Medulla oblongata (tissue), 1 donor: ENCODE measurements around the gene GABBR2.
A peak's percentile ranks its signal among the peaks of the same experiment; 100 is the strongest.

Source experiments
- DNase-seq: peaks from one replicate; pipeline ENCODE4 v3.0.0-alpha.2; 2015; ENCODE audit errors: extremely low spot score

GABBR2 gene

DNA sequence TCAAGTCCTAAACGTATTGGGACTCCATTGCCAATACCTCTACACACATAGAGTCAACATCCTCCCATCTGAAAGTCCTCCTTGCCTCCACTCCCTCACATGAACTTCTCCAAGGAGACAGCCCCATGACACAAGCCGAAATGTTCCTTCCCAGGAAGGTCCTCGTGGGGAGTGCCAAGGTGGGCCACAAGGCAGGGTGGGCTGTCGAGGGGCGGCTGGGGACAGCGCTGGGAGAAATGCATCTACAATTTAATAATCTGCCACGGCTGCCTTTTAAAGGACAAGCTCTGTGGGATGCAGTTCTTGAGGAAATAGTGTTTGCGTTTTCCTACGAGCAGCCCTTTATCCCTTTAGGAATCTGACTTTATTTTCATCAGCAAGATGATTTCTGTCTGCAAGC lies 138.7 kb downstream of the GABBR2 start:
- DNase-seq = no peak

DNA sequence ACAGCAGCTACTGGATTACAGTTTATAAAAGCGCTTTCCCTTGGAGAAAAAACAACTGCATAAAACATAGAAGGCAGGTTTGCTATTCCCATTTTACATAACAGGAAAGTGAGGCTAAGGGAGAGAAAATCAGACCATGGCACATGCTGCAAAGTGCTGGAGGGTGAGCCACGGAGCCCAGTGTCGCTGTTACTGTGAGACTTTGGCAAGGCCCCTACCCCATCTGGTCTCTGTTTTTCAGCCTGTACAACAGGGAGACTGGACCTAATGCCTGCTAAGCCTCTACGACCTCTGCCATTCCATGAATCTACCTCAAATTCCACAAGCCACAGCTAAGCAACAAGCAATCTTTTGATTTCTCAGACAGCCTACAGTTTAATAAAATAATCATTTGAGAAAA lies 139.2 kb downstream of the GABBR2 start:
- DNase-seq = no peak

DNA sequence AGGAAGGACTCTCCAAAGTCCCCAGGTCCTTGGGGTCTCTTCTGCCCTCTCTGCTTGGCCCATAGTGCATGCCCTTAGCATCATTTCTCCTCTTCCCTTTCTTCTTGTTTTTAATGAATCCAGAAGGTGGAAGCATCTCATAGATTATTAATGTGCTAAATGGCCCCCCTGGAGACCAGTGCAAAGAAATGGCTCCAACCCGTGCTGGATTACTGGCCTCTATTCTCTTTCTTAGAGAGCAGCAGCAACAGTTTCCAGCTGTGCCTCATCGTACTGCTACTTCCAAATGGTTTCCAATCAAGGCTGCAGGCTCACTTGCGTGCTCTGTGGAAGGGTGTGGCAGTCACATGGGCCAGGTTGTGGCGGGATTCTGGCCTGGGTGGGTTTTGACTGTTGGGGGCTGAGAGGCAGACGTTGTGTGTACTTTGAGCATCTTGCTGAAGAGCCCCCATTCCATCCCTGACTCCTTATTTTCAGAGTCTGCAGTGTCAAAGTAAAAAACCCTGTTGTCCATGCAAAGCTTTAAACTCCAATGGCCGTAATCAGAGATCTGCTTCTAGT lies 139.7 kb downstream of the GABBR2 start:
- no peak for DNase-seq

DNA sequence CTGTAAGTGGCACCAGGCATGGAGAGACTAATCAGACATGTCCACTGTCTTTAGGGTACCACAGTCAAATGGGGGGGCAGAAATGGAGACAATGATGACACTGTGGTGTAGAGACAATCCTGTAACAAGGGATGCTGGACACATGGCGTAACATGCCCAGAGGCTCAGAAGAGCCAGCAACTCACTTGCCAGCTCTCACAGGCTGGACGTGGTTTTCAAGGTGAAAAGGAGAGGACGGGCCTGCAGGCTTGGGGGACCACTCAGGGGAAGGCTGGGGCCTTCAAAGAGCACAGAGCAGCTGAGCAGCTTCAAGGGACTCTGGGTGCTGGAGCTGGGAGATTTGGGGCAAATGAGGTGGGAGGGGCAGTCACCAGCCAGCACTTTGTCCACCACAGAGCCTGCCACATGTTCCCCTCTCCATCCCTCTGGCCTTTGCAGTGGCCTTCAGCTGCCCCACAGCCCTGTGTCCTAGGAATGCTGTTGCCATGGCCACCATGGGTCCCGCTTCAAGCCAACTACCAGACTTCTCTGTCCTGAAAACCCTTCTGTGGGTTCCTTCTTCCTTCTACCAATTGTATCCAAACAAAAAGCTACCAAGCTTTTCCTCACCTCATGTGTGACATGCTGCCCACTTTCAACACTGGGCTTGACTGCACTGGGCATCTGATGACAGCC lies 140.4 kb downstream of the GABBR2 start:
- DNase-seq = no peak

DNA sequence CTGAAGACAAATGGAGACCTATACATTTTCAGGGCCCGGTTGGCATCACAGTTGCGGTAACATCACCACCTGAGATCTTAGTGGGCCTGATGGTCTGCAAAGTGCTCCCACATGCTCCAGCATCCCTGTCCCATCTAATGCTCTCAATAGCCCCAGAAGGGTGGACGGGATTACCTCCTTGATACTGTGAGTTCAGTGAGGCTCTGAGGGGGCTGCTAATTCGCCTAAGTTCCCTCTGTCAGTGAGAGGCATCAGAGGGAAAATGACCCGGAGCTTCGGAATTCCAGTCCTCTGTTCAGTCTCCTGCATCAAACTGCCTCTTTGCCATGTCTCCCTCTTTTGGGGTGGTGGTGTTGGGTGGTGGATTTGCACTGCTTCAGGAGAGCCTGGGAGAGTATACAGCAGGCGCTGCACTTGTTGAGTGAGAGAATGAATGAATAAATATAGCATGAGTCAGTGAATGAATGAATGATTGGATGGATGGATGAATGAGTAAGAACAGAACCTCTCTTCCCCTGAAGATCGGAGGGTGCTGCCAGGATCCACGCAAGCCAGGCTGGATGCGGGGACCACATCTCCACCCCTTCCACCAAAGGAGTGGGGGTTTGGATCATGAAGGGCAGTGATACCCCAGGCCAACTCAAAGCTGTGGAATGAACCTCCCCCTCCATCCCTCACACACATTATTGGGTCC lies 141.0 kb downstream of the GABBR2 start:
- DNase-seq = no peak

DNA sequence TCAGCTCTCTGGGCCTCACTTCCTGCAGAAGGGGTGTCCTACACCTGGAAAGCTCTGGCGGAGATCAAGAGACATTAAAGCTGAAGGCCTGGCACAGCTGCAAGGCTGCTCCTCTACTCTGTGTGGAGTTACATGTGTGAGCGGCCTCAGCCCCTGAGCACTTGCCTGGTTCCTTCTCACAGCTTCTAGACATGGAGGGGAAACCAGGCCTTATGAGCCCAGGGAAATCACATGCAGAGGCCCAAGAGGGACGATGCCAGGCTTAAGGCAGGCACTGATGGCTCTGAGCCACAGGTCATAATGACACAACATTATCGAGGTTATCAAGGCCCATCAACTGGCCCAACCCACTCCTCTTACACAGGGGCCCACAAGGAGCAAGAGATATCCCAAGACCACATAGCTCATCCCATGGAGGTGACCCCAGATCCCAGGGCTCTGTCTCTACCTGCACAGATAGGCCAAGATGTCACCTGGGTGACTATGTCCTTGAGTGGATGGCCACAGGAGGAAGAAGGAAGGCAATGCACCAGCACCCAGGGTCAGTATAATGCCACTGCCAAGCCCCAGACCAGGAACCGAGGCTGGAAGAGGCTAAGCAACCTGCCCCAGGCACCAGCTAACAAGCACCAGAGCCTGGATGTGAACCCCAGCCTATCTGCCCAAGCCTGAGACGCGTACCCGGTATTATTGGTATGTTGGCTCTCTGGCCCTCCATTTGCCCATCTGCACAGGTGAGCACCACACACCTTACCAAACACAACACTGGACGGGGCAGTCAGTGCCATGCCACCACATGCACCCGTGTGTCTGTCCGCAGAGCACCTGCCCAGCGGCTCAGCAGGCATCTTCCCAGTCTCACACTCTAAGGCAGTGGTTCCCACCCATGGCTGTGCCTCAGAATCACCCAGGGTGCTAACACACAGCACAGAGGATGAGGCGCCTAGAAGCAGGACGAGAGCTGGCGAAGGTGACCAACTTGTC lies 143.3 kb downstream of the GABBR2 start:
- DNase-seq = no peak

DNA sequence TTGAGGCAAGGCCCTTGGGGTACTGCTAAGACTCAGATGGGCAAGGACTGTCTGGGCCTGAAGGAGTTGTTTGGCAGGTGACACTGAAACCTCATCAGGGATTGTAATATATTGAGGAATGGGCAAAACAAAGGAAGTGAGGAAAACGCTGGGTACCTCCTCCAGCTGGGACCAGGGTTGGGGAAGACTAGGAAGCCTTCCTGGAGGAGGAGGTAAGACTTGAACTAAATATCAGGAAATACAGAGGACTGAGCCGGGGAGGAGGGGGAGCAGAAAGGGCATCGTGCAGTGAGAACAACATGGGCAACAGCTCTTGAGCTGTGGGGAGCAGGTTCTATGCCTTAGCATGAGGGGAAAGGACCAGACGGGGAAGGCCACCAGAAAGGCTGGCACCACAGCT lies 144.0 kb downstream of the GABBR2 start:
- no peak for DNase-seq

DNA sequence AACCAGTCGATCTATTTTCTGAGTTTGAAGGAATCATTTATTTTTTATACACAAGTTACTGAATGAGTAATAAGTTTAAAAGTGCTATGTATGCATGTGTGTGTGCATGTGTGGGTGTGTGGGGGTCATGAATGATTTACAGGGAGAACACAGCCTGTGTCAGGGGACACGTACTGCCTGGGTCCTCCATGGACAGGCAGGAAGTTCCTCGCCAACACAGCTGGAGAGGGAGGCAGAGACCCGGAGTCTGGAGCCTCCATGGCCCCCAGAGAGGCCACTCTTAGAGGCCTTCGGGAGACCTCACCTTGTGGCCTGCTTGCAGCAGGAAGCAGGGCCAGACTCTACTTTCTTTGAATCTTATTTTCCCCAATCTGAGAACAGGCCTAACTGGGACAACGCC lies 144.7 kb downstream of the GABBR2 start:
- DNase-seq = no peak

DNA sequence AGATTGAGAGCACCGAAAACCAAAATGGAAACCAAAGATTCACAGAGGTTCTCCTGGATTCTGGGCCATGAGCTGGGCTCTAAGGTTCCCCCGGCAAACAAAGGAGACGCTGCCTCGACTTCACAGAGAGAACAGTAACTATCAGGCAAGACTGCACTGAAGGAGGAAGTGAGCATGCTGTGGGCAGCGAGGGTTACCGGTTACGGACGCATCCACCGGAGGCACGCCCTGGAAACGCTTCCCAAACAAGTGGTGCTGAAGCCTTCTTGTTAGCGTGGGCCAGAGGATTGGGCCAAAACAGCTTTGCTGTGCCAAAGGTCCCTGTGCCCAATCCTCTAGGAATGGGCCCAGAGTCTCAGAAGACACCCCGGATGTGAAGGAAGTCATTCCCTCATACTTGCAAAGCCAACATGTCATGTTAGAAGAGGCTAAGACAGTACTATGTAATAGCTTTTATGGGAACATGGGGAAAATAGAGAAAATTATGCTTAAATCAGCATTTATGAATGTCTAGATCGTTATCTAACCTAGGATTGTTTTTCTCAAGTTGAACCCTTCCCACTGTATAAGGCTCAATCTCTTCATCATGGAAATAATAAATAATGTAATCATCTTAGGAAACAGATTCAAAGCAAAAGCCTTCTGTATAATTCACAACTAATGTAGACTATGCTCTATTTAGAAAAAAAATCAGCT lies 145.4 kb downstream of the GABBR2 start:
- DNase-seq = no peak

DNA sequence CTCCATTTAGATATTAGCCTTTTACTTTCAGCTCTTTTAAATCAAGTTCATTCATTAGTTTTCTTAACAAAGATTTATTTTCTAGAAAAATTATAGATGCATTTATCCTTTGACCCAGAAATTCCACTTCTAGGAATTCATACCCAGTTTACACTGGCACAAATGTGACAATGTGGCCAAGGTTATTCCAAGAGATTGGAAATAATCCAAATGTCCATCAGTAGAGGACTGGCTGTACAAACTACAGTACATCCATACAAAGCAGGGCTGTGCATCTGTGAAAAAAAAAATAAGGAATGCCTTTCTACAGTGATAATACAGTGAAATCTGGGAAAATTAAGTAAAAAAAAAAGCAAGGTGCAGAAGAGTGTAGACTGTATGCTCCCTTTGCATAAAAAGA lies 149.2 kb downstream of the GABBR2 start:
- DNase-seq = no peak

DNA sequence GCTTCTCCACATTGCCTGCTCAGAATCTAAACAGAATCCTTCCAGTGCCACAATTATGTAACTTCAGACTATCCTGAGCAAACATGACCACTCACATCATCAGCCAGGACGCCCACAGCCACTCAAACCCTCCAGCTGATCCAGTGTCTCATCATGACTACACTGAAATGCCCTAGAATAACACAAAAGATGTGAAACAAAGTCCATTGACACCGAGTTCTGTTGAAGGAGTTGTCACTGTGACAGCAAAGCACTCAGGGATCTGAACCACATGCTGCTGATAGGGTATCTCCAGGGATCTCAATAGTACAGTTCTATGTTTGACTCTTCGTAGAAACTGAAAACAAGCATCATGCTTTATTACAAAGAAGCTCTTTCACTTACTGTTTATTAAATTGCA lies 150.2 kb downstream of the GABBR2 start:
- DNase-seq = peak; percentile 6

DNA sequence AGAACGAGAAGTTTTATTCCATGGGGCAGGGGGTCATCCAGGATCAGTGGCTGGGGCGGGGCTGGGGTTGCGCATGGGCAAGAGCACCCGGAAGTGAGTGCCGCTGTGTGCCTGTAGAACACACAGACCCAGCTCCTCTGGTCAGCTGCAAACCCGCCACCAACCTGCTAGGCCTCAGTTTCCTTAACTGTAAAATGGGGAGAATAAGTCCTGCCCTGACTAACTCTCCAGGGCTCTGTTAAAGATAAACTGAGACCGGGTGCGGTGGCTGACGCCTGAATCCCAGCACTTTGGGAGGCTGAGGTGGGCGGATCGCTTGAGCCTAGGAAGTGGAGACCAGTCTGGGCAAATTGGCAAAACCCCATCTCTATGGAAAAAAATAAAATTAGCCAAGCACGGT lies 152.2 kb downstream of the GABBR2 start:
- DNase-seq = no peak

DNA sequence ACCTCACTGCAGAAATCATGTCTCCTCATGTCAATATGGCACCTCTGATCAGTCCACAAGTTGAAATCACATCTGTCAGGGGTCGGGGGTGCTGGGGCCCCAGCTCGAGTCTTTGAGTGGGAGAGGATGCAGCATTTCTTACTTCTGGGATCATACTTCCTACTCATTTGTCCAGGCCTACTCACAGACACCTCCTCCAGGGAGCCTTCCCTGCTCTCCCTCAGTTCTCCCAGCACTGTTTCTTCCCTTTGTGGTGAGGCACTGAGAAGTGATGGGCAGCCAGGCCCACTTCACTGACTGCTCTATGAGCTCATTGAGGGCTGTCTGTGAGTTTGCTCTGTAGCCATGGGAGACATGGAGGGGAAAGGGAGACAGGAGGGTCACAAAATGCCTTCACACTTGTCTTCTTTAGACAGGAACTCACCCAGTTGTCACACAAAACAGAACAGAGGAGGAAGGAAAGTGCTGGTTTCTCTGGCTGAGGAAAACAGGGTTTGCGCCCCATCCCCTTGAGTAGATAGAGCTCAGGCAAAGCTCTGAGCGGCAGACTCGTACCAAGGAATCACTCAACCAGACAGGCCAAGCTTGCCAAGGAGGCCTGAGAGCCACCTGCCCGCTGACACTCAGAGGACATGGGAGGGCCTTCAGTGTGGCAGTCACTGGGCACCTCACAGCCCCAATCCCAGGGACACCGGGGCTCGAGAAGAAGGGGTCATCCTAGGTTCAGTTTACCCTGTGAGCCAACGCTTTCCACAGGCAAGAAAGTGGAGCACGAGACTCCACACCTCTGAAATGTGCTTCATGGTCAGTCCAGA lies 152.9 kb downstream of the GABBR2 start:
- no peak for DNase-seq

DNA sequence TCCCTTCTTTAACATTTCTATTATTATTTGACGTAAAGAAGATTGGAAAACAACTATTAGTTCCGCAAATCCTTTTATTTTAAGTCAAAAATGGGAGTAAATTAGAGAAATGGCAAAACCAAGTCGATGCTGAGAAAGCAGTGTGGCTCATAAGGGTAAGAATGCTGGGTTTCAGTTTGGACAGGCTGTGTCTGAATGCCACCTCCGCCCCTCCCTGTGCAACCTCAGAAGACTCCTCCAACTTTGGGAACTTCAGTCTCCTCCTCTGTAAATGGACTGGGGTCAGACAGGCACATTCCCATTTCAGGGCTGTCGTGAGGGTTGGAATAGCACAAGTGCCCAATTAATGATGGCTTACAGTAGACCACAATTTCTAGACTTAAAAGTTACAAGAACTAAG lies 154.0 kb downstream of the GABBR2 start:
- no peak for DNase-seq

DNA sequence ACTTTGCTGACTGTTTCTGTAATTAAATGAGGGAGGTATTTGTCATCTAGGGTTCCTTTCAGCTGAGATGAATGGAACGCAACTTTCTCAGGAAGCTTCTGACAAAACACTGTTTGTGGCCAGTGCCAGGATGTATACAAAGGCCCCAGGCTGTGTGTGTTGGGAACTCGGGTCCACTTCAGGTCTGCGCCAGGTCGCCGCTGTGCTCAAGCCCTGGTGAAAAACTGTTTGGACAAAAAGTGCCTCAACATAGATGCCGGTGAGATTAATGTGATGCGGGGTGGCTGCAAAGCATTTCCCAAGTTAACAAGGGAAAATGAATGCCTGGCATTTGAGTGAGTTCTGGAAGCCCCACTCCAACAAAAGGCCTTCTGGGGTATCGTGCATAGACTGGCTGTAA lies 156.4 kb downstream of the GABBR2 start:
- no peak for DNase-seq

DNA sequence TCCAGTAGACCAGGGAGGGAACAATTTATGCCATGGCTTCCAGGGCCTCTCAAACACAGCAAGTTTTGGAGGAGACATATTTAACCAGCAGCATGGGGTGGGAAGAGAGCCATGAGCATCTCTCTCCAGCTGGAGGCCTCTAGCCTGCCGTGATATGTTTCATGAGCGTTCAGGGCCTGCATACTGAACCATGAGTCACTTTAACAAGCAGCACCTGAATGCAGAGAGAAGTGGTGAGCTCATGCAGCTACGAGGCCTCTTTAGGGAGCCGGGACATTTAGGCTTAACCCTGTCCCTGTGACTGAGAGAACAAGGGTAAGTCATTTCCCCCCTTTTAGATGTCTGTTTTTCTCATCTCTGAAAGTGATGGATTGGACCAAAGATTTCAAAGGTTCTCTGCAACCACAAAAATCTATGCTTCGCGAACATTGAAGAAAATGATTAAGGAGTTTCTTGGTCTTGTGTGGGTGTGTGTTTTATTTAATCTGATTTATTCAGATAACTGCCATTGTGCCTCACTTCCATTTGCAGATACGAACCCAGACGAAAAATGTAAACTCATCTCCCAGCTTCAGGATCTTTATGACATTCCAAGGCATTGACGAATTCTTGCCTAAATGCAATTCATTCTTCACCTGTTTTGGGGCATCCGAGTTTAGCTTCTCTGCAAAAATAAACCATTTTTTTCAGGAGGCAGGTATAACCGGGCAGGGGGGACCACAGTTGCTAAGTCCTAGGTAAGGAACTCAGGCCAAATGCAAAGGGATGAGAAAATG lies 157.0 kb downstream of the GABBR2 start:
- no peak for DNase-seq

DNA sequence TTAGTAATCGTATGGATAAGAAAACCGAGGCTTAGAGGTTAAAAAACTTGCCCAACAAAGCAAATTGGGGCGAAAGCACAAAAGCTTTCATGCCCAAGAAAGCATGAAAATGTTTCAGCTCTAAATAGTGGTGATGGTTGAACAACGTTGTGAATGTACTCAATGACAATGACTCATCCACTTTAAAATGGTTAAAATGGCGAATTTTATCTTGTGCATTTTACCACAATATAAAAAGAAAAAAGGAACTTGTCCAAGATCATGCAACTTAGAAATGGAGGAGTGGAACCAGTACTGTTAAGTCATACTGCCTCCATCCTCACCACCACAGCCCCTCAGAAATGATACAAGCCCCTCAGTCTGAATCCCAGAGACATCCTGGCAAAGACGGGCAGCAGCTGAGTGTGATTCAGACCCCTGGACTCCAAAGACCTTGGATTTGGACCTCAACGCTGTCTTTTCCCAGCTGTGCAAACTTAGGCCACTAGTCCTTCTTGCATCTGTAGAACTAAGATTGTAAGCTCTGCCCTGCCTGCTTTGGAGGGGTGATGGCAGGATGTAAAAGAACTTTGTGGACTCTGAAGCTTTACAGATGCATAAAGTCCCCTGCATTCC lies 158.4 kb downstream of the GABBR2 start:
- no peak for DNase-seq

DNA sequence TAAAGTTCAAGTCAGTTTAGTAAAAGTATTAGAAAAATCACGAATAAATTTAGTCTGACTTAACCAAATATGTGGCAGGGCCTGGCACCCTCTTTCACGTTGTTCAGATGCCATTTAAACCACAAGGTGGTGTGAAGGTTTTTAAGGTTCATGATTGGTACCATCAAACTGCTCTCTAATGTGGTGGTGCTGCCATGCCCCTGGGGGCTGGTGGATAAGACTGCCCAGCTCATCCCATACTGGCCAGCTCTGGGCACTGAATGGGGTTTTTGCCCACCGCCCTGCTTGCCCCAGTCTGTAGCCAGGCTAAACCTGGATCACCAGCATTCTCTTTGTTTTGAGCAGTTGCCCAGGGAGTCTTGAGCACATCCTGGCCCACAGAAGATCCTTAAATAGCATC lies 159.3 kb downstream of the GABBR2 start:
- no peak for DNase-seq

DNA sequence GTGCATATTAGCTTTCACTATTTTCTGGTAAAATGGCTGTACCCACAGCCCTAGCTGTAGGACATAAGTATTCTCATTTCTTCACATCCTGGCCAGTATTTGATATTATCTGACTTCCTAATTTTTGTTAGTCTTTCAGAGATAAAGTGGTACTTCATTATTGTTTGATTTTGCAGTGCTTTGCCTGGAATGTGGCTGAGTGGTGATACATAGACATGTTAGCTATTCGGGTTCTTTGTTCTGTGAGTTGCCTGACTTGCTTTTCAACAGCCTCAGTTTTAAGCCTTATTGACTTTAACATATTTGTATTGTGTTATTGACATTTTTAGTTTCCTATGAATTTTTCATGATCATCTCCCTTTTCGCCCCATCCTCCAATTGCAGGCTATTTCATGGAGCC lies 161.1 kb downstream of the GABBR2 start:
- no peak for DNase-seq

DNA sequence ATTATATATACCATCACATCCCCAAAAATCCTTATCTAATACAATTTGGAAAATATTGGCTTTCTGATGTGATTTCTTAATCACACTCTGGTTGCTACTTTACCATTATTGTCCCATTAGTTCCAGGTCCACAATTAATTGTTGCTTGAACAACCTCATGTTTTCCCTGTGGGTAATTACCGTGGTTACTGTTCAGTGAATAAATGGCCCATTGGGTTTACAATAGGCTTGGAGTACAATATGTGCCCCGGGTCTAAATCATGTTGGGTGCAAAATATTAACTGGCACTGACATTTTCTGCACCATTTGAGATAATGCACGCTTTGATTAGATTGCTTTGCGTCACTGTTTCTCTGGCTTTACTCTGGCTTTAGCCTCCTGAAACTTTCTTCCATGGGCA lies 163.7 kb downstream of the GABBR2 start:
- no peak for DNase-seq
